GM21367 (cell line): Measurements from ENCODE around the gene NCOA1.
"Not testable (repeated sequence)": the region's sequence is repeated elsewhere in the genome, so short reads cannot be mapped to it uniquely, and the experiment has no call there.

ENCODE experiments used
- ATAC-seq: cut with Tn5 transposase; IDR thresholded peaks from one replicate; pipeline ENCODE4 v1.9.1; 2021; ENCODE audit not compliant: unreplicated experiment

The NCOA1 gene

GRCh38 chr2:24474053-24474452, 17.0 kb upstream of the NCOA1 start:
- ATAC-seq = no peak

- no peak for ATAC-seq
Observed at GRCh38 chr2:24477229-24477628, 13.8 kb upstream of the NCOA1 start.

GRCh38 chr2:24478243-24478642, 12.8 kb upstream of the NCOA1 start:
- no peak for ATAC-seq

GRCh38 chr2:24480245-24480644, 10.8 kb upstream of the NCOA1 start:
- ATAC-seq = no peak

- ATAC-seq = no peak
Observed at GRCh38 chr2:24482251-24482971, 8.6 kb upstream of the NCOA1 start.

- no peak for ATAC-seq
Observed at GRCh38 chr2:24482972-24483300, 8.1 kb upstream of the NCOA1 start.

- ATAC-seq = not testable (repeated sequence)
Observed at GRCh38 chr2:24484677-24485076, 6.4 kb upstream of the NCOA1 start.

- ATAC-seq = no peak
Observed at GRCh38 chr2:24485197-24485596, 5.9 kb upstream of the NCOA1 start.

GRCh38 chr2:24486636-24487205, 4.3 kb upstream of the NCOA1 start:
- no peak for ATAC-seq

GRCh38 chr2:24489465-24490180, 1.4 kb upstream of the NCOA1 start:
- no peak for ATAC-seq

GRCh38 chr2:24490181-24490689, 819 bp upstream of the NCOA1 start:
- no peak for ATAC-seq

- ATAC-seq = peak; percentile 39
Observed at GRCh38 chr2:24491542-24492420, 727 bp downstream of the NCOA1 start.

GRCh38 chr2:24492421-24493279, 1.6 kb downstream of the NCOA1 start:
- no peak for ATAC-seq

GRCh38 chr2:24493713-24494112, 2.7 kb downstream of the NCOA1 start:
- no peak for ATAC-seq

- no peak for ATAC-seq
Observed at GRCh38 chr2:24494410-24494809, 3.4 kb downstream of the NCOA1 start.

- no peak for ATAC-seq
Observed at GRCh38 chr2:24495451-24495850, 4.4 kb downstream of the NCOA1 start.

GRCh38 chr2:24496959-24497358, 5.9 kb downstream of the NCOA1 start:
- no peak for ATAC-seq

GRCh38 chr2:24497685-24498084, 6.6 kb downstream of the NCOA1 start:
- no peak for ATAC-seq

- ATAC-seq = no peak
Observed at GRCh38 chr2:24498121-24498520, 7.1 kb downstream of the NCOA1 start.

- no peak for ATAC-seq
Observed at GRCh38 chr2:24501813-24502212, 10.8 kb downstream of the NCOA1 start.
